B cell (primary cell): Measurements from ENCODE around the gene C10orf90.

ENCODE experiments used
- EZH2 ChIP-seq: IDR thresholded peaks from 2 replicates; pipeline ENCODE4 v1.6.1; 2012; ENCODE audit warnings: borderline replicate concordance, low read depth, mild to moderate bottlenecking, moderate library complexity, low read length; ENCODE audit not compliant: insufficient read depth, poor library complexity, severe bottlenecking
- TF ChIP-seq, protein P1 (sequence below): fragments of 200-600 bp; IDR thresholded peaks from one replicate; pipeline ENCODE4 v1.8.0; 2022; ENCODE audit warnings: antibody characterized with exemption, mild to moderate bottlenecking

GRCh38 chr10:126475074-126475691 lies 195.3 kb downstream of the C10orf90 start:
- TF ChIP-seq, protein P1, sequence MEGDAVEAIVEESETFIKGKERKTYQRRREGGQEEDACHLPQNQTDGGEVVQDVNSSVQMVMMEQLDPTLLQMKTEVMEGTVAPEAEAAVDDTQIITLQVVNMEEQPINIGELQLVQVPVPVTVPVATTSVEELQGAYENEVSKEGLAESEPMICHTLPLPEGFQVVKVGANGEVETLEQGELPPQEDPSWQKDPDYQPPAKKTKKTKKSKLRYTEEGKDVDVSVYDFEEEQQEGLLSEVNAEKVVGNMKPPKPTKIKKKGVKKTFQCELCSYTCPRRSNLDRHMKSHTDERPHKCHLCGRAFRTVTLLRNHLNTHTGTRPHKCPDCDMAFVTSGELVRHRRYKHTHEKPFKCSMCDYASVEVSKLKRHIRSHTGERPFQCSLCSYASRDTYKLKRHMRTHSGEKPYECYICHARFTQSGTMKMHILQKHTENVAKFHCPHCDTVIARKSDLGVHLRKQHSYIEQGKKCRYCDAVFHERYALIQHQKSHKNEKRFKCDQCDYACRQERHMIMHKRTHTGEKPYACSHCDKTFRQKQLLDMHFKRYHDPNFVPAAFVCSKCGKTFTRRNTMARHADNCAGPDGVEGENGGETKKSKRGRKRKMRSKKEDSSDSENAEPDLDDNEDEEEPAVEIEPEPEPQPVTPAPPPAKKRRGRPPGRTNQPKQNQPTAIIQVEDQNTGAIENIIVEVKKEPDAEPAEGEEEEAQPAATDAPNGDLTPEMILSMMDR, result no peak
- TF ChIP-seq EZH2, result no peak
